ENCODE measurements around the gene NDUFV1.
A peak's percentile ranks its signal among the peaks of the same experiment; 100 is the strongest.

NDUFV1 gene

DNA sequence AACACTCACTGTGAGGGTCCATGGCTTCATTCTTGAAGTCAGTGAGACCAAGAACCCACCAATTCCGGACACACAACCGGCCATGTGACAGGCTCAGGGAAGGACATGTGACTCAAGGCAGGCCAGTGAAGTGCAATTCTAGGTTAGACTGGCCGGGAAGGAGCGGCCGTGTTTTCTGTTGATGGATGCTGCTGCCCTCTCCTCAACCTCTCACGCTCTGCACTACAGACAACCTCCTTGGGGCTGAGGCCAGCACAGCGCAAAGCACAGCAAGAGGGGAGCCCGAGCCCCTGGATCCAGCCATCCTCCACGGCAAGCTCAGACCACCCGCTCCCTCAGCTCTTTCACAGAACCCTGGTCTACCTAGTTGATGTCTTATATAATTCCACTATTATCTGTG lies 20.2 kb downstream of the NDUFV1 start:
- DNase-seq = no peak
- no peak for TF ChIP-seq POLR2A (IDR thresholded peaks at IDR 0.05; ENCODE audit: low read length)

DNA sequence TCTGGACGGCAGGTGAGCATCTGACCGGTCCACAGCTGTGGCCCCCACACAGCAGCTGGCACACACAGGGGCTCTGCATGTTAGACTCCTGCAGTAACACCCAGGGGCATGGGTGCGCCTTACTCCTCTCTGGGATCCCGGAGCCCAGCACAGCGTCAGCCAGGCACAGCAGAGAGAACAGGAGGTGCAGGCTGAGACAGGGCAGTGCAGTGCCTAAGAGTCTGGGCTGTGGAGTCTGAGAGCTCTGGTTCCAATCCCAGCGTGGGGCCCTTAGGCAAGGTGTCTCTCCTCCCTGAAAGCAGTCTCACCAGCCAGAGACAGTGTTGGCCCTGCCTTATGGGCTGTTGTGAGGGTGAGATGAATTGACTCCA lies 20.7 kb downstream of the NDUFV1 start:
- TF ChIP-seq GATA1 (IDR thresholded peaks at IDR 0.05; ENCODE audit: low read depth, low read length) = no peak
- TF ChIP-seq POLR2A (IDR thresholded peaks at IDR 0.05; ENCODE audit: low read length) = no peak
- DNase-seq = no peak

GRCh38 chr11:67627812-67628624 lies 21.3 kb downstream of the NDUFV1 start:
- DNase-seq = no peak
- TF ChIP-seq GATA1 (IDR thresholded peaks at IDR 0.05; ENCODE audit: low read depth, low read length) (no peak), POLR2A (IDR thresholded peaks at IDR 0.05; ENCODE audit: low read length) (no peak)

GRCh38 chr11:67628710-67629385 lies 22.1 kb downstream of the NDUFV1 start:
- TF ChIP-seq POLR2A (IDR thresholded peaks at IDR 0.05; ENCODE audit: low read length) (no peak), GATA1 (IDR thresholded peaks at IDR 0.05; ENCODE audit: low read depth, low read length) (no peak)
- no peak for DNase-seq

- DNase-seq = peak; percentile 91 to 93
- TF ChIP-seq GATA1 (IDR thresholded peaks at IDR 0.05; ENCODE audit: low read depth, low read length) (no peak), POLR2A (IDR thresholded peaks at IDR 0.05; ENCODE audit: low read length) (peak; percentile 51)
Measured at GRCh38 chr11:67629386-67630227, 22.9 kb downstream of the NDUFV1 start, which contains the start of gene NUDT8. Gene NUDT8 (minus strand): TSS chr11:67629937. CDS start chr11:67629911, 26 bp downstream.

GRCh38 chr11:67630228-67630942 lies 23.6 kb downstream of the NDUFV1 start:
- TF ChIP-seq GATA1 (IDR thresholded peaks at IDR 0.05; ENCODE audit: low read depth, low read length) = no peak
- no peak for TF ChIP-seq POLR2A (IDR thresholded peaks at IDR 0.05; ENCODE audit: low read length)

DNA sequence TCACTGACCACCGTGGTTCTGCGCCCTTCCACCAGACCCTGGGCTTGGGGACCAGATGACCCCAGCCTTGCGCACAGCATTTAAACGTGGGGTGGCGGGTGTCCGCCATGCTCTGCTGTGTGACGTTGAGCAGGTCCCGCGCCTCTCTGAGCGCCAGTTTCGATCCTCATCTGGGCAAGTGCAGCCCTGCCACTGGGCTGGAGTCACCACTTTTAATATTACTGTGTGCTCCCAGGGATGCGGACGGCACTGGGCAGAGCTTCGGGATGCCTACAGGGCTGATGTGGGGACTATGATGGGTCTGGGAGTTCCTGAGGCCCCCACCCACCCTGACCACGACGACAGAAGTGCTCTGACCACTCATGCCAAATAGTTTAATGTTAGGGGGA lies 24.2 kb downstream of the NDUFV1 start:
- DNase-seq = no peak
- TF ChIP-seq POLR2A (IDR thresholded peaks at IDR 0.05; ENCODE audit: low read length) (no peak), GATA1 (IDR thresholded peaks at IDR 0.05; ENCODE audit: low read depth, low read length) (no peak)

More at GRCh38 chr11:67630228-67630942, 23.6 kb downstream of the NDUFV1 start:
- peak; percentile 97 to 98 for DNase-seq

DNA sequence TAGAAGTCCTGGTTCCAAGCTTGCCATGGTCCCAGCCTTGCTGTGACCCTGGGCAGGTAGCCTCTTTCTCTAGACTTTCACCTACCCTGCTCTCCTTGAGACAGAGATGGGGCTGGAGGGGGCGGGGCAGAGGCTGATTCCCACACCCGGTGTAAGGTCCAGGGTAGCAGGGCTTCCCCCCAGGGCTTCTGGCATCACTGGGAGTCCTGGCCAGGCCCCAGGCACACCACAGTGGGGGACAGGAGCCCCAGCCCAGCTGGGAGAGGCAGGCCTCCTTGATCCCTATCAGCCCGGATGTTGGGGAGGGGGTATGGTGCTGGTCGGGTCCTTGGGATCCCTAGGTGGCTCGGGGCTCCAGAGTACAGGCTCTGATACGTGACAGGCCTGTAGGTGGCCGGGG lies 24.7 kb downstream of the NDUFV1 start:
- TF ChIP-seq GATA1 (IDR thresholded peaks at IDR 0.05; ENCODE audit: low read depth, low read length) (no peak), POLR2A (IDR thresholded peaks at IDR 0.05; ENCODE audit: low read length) (no peak)
- no peak for DNase-seq

- DNase-seq = no peak
- TF ChIP-seq GATA1 (IDR thresholded peaks at IDR 0.05; ENCODE audit: low read depth, low read length) = no peak
- no peak for TF ChIP-seq POLR2A (IDR thresholded peaks at IDR 0.05; ENCODE audit: low read length)
Measured at GRCh38 chr11:67631853-67632174, 25.1 kb downstream of the NDUFV1 start.

DNA sequence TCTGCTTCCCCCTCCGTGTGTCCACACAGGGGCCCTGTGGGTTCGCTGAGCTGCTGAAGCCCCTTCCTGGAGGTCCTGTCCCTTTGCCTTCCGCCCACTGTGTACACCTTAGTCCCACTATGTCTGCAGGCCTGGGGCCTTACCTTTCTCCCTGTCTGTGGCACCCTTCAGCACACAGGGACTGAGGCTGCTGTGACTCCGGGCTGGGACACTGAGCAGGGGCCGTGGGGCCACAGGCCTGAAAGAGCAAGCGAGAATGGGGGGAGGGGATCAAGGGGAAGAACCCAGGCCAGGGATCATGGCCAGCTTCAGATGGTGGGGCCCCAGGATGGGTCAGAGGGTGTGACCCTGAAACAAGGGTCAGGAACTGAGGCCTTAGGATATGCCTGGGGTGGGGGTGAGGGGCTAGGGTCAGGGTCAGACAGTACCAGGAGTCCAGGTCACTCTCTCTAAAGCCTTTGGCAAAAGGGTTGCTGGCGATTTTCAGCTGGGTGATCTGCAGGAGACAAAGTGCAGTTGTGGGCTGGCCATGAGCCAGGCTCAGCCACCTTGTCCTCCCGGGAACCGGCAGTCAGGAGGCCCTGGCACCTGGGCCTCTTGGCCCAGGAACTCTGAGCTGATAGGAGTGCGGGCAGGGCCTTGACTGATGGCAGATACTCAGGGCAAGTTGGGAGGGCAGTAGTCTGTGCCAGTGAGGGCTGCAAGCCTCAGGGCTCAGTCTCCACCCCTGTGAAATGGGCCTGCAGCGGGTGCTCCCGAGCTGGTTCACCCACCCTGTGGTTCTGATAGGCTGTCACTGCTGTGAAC lies 25.6 kb downstream of the NDUFV1 start:
- DNase-seq = no peak
- TF ChIP-seq POLR2A (IDR thresholded peaks at IDR 0.05; ENCODE audit: low read length) = no peak
- TF ChIP-seq GATA1 (IDR thresholded peaks at IDR 0.05; ENCODE audit: low read depth, low read length) = no peak

- no peak for DNase-seq
- TF ChIP-seq POLR2A (IDR thresholded peaks at IDR 0.05; ENCODE audit: low read length) (no peak), GATA1 (IDR thresholded peaks at IDR 0.05; ENCODE audit: low read depth, low read length) (no peak)
Measured at GRCh38 chr11:67632982-67633755, 26.4 kb downstream of the NDUFV1 start.

DNA sequence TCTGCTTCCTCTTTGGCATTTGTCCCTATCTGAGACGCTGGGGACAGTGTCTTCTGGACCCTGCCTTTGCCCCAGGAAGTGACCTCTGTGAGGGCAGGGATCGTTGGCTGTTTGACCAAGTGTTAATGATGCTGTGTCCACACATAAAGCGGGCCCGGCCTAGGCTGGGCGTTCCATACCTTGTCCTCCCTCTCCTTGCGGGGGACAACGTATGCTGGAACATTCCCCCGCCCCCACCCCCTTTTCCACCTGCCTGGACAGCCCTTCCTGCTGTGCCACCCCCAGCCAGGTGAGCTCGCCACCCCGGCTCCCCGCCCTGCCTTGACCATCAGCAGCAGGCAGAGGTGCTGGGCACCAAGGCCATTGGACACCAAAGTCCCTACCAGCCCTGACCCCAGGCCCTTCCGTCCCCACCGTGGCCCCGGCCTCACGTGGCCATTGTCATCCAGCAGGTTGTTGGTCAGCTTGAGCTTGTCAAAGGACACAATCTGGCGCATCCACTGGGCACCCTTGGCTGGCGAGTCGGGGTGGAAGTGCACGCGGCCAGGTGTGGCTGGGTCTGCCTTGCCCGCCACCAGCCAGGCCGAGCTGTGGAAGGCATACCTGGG lies 27.1 kb downstream of the NDUFV1 start:
- DNase-seq = no peak
- TF ChIP-seq POLR2A (IDR thresholded peaks at IDR 0.05; ENCODE audit: low read length) = no peak
- no peak for TF ChIP-seq GATA1 (IDR thresholded peaks at IDR 0.05; ENCODE audit: low read depth, low read length)
